Measurements from ENCODE around the gene THSD8.
A peak's percentile ranks its signal among the peaks of the same experiment; 100 is the strongest.

THSD8 gene

GRCh38 chr19:12836529-12836863, 34.6 kb downstream of the THSD8 start:
- DNase-seq (ENCODE audit: low spot score), result no peak
- TF ChIP-seq CTCF (IDR thresholded peaks at IDR 0.05; ENCODE audit: extremely low read depth, missing control alignments), result no peak

- TF ChIP-seq CTCF (IDR thresholded peaks at IDR 0.05; ENCODE audit: extremely low read depth, missing control alignments), result no peak
- DNase-seq (ENCODE audit: low spot score), result no peak
These were observed 35.4 kb downstream of the THSD8 start for GRCh38 chr19:12837225-12837624.

GRCh38 chr19:12838182-12838885, 36.5 kb downstream of the THSD8 start, which contains the start of gene MAST1:
TSS of gene MAST1 (plus strand) at chr19:12838515. CDS start at chr19:12838573, 58 bp downstream.
- peak; percentile 88 for TF ChIP-seq CTCF (IDR thresholded peaks at IDR 0.05; ENCODE audit: extremely low read depth, missing control alignments)
- peak; percentile 94 for DNase-seq (ENCODE audit: low spot score)

- no peak for DNase-seq (ENCODE audit: low spot score)
- no peak for TF ChIP-seq CTCF (IDR thresholded peaks at IDR 0.05; ENCODE audit: extremely low read depth, missing control alignments)
These were observed 37.3 kb downstream of the THSD8 start for GRCh38 chr19:12838886-12839756.

- no peak for TF ChIP-seq CTCF (IDR thresholded peaks at IDR 0.05; ENCODE audit: extremely low read depth, missing control alignments)
- DNase-seq (ENCODE audit: low spot score), result peak; percentile 80
These were observed 38.5 kb downstream of the THSD8 start for GRCh38 chr19:12840091-12841079.

- DNase-seq (ENCODE audit: low spot score), result no peak
- TF ChIP-seq CTCF (IDR thresholded peaks at IDR 0.05; ENCODE audit: extremely low read depth, missing control alignments), result no peak
These were observed 39.2 kb downstream of the THSD8 start for GRCh38 chr19:12841094-12841493.

Data from GM20000 (cell line).